ENCODE data around the gene ARHGAP31. TPM values are rescaled to one million over a fixed set of nuclear protein-coding genes. Genes with fewer than 3 reads are reported as not detected.
"Not testable (repeated sequence)": the region's sequence is repeated elsewhere in the genome, so short reads cannot be mapped to it uniquely, and the experiment has no call there.

The ARHGAP31 gene
- total RNA-seq, 1 donor from 2014 or later: 23.7 TPM

DNA sequence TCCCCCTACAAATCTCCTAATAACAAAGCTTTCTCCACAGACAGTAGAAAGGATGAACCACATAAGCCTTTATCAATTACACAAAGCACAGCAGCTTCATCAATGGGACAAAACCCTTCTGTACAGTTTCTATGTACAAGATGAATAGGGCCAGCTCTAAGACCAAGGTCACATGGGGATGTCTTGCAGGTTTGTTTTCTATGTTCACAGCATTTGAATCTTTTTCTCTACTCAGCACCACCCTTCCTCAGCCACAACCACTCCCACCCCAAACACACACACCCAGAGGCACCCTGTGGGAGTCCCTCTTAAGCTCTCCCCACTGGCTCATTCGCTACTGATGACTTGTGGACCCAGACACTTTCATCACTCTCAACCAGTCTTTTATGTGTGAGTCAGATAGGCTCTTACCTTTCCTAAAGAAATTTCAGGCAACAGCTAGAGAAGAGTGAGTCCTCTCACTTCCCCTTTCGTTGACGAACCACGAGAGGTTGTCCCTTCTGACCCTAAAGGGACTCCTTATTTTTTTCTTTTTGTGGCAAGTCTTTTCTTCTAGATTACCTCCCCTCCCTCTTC is 57.9 kb downstream of the ARHGAP31 start:
- ChIA-PET CTCF (interaction anchor here (0.9 to 3.3 kb wide), 11 partner anchors 8 to 328 kb away, joined by 3 to 50 read pairs (median 5); partner anchors contain the start of gene ARHGAP31), POLR2A (interaction anchor here (0.9 to 3.2 kb wide), 11 partner anchors 9 to 329 kb away, joined by 3 to 32 read pairs (median 4); partner anchors contain the start of genes ARHGAP31, B4GALT4, POGLUT1 and TMEM39A)

DNA sequence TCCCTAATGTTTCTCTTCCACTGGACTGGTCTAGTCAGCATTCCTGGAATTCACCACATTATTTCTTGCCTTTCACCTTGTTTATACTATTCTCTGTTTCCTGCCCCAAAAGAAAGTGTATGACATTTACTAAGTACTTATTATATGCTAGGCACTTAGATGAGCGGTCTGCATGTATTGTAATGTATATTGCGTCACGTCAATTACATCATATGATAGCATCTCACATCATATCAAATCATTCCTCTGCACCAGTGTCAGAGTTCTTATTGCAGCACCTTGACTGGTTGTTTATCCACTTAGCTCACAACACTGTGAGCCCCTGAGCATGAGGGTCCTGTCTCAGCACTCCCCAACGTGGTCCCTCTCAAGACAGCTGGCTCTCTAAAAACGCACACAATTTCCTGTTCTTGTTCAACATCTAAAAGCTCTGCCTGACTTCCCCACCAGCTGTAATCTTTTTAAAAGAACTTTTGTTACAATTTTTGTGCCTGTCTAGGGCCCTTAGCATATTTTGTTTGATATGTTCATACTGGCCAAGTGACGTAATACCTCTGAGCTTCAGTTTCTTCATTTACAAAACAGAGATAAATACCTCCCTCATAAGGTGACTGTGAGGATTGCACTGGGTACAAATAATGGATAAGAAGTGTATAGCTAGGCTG is 58.8 kb downstream of the ARHGAP31 start:
- H3K9me3 Mint-ChIP-seq: no peaks in the 10 kb centered on the region
- ATAC-seq (ENCODE audit: low read depth) (peak; percentile 46), DNase-seq (no peak)
- peaks cover 47% of the 10 kb centered on the region for H3K4me1 Mint-ChIP-seq
- H3K27ac Mint-ChIP-seq: peak overlapping the region; percentile 47
- TF ChIP-seq, protein P1, sequence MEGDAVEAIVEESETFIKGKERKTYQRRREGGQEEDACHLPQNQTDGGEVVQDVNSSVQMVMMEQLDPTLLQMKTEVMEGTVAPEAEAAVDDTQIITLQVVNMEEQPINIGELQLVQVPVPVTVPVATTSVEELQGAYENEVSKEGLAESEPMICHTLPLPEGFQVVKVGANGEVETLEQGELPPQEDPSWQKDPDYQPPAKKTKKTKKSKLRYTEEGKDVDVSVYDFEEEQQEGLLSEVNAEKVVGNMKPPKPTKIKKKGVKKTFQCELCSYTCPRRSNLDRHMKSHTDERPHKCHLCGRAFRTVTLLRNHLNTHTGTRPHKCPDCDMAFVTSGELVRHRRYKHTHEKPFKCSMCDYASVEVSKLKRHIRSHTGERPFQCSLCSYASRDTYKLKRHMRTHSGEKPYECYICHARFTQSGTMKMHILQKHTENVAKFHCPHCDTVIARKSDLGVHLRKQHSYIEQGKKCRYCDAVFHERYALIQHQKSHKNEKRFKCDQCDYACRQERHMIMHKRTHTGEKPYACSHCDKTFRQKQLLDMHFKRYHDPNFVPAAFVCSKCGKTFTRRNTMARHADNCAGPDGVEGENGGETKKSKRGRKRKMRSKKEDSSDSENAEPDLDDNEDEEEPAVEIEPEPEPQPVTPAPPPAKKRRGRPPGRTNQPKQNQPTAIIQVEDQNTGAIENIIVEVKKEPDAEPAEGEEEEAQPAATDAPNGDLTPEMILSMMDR (IDR thresholded peaks at IDR 0.05): no peak
- peak overlapping the region; percentile 41 for H3K4me3 Mint-ChIP-seq
- CTCF ChIA-PET: interaction anchor here (0.8 to 3.3 kb wide), 16 partner anchors 9 to 469 kb away, joined by 3 to 50 read pairs (median 4); partner anchors contain the start of genes ARHGAP31 and TEX55
- POLR2A ChIA-PET: interaction anchor here (1.1 to 3.2 kb wide), 11 partner anchors 8 to 328 kb away, joined by 3 to 32 read pairs (median 4); partner anchors contain the start of genes ARHGAP31, B4GALT4, POGLUT1 and TMEM39A
- no peaks in the 10 kb centered on the region for H3K36me3 Mint-ChIP-seq (ENCODE audit: low read depth)
- no peaks in the 10 kb centered on the region for H3K27me3 Mint-ChIP-seq
- intact Hi-C loops (cut with micrococcal nuclease): loop anchor here (1.0 to 2.0 kb wide), 8 partner anchors 30 to 468 kb away; partner anchors contain the start of genes ARHGAP31 and TMEM39A

More for the DNA sequence above, 57.9 kb downstream of the ARHGAP31 start:
- Mint-ChIP-seq H3K9me3 (no peaks in the 10 kb centered on the region), H3K27me3 (no peaks in the 10 kb centered on the region), H3K27ac (peak overlapping the region; percentile 82), H3K4me1 (peaks cover 45% of the 10 kb centered on the region), H3K4me3 (peak overlapping the region; percentile 44), H3K36me3 (ENCODE audit: low read depth) (no peaks in the 10 kb centered on the region)
- peak; percentile 28 for DNase-seq
- intact Hi-C loops (cut with micrococcal nuclease): loop anchor here (1.0 to 2.0 kb wide), 6 partner anchors 29 to 467 kb away; partner anchors contain the start of genes ARHGAP31 and TMEM39A
- peak; percentile 92 for ATAC-seq (ENCODE audit: low read depth)
- TF ChIP-seq, protein P1 (IDR thresholded peaks at IDR 0.05): no peak

DNA sequence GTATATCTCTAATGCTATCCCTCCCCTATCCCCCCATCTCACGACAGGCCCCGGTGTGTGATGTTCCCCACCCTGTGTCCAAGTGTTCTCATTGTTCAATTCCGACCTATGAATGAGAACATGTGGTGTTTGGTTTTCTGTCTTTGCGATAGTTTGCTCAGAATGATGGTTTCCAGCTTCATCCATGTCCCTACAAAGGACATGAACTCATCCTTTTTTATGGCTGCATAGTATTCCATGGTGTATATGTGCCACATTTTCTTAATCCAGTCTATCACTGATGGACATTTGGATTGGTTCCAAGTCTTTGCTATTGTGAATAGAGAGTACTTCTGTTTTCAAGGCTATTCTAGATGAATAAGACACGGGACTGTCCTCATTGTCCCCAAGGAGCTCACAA is 61.4 kb downstream of the ARHGAP31 start:
- H3K4me3 Mint-ChIP-seq; POLR2A ChIA-PET; intact Hi-C loops (cut with micrococcal nuclease); CTCF ChIA-PET; H3K36me3 Mint-ChIP-seq (ENCODE audit: low read depth); H3K27ac Mint-ChIP-seq; H3K9me3 Mint-ChIP-seq; ATAC-seq (ENCODE audit: low read depth); H3K27me3 Mint-ChIP-seq; DNase-seq: not testable (repeated sequence)
- H3K4me1 Mint-ChIP-seq: peaks cover 50% of the 10 kb centered on the region

DNA sequence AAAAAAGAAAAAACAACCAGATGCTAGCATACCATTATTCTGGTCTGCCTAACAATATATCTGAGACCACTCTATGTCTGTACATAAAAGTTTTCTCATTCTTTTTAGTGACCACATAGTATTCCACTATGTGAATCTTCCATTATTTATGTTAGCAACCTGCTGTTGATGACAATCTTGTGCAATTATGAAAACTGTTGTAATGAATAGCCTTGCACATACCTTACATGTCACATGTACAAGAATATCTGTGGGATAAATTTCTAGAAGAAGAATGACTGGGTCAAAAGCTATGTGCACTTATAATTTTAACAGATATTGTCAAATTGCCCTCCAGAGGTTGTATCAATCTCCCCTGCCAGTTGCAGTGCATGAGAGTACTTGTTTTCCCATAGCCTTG is 62.5 kb downstream of the ARHGAP31 start:
- no peaks in the 10 kb centered on the region for H3K27me3 Mint-ChIP-seq
- ATAC-seq (ENCODE audit: low read depth) (no peak), DNase-seq (no peak)
- peaks cover 2% of the 10 kb centered on the region for H3K36me3 Mint-ChIP-seq (ENCODE audit: low read depth)
- CTCF ChIA-PET: no interaction called here
- TF ChIP-seq, protein P1 (IDR thresholded peaks at IDR 0.05): no peak
- no peak overlapping the region for H3K4me3 Mint-ChIP-seq
- H3K9me3 Mint-ChIP-seq: no peaks in the 10 kb centered on the region
- POLR2A ChIA-PET: no interaction called here
- intact Hi-C loops (cut with micrococcal nuclease): no loop called here
- H3K4me1 Mint-ChIP-seq: peaks cover 42% of the 10 kb centered on the region
- no peak overlapping the region for H3K27ac Mint-ChIP-seq

DNA sequence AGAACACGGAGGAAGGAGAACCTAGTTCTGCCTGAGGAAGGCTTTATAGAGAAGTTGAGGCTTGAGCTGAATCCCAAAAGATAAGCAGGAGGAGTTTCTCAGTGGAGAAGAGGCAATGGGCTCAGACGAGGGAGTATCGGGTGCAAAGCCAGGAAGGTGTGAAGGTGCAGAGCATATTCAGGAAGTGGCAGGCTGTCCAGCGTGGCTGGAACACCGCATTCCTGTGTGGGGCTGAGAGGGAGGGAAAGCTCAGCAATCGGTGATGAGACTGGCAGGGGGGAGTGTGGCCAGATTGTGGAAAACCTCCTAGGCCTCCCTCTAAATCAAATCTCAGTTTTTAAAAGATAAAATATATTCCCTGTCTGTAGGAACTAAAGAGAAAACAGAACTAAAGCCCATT is 63.0 kb downstream of the ARHGAP31 start:
- peak overlapping the region; percentile 0 for H3K27ac Mint-ChIP-seq
- CTCF ChIA-PET: no interaction called here
- no peak for ATAC-seq (ENCODE audit: low read depth)
- H3K4me1 Mint-ChIP-seq: peaks cover 37% of the 10 kb centered on the region
- no peak overlapping the region for H3K4me3 Mint-ChIP-seq
- peaks cover 2% of the 10 kb centered on the region for H3K36me3 Mint-ChIP-seq (ENCODE audit: low read depth)
- no peaks in the 10 kb centered on the region for H3K9me3 Mint-ChIP-seq
- POLR2A ChIA-PET: no interaction called here
- no peaks in the 10 kb centered on the region for H3K27me3 Mint-ChIP-seq
- intact Hi-C loops (cut with micrococcal nuclease): no loop called here
- no peak for DNase-seq
- TF ChIP-seq, protein P1 (IDR thresholded peaks at IDR 0.05): no peak
